CD4-positive, alpha-beta T cell treated with Interleukin-6 at 100 ng/mL for 8 hours (primary cell): ENCODE measurements around the gene RAB25.
"Not testable (repeated sequence)": the region's sequence is repeated elsewhere in the genome, so short reads cannot be mapped to it uniquely, and the experiment has no call there.

ENCODE experiments used
- DNase-seq: peaks from one replicate; pipeline ENCODE4 v3.0.0-alpha.2; 2020; ENCODE audit warnings: mixed read lengths, low spot score

RAB25 gene

GRCh38 chr1:156102633-156103511, 41.9 kb downstream of the RAB25 start:
- no peak for DNase-seq

- peak; percentile 19 for DNase-seq
Observed at GRCh38 chr1:156103521-156103947, 42.6 kb downstream of the RAB25 start.

GRCh38 chr1:156104065-156104810, 43.3 kb downstream of the RAB25 start:
- DNase-seq = peak; percentile 46

- no peak for DNase-seq
Observed at GRCh38 chr1:156104861-156105832, 44.2 kb downstream of the RAB25 start.

GRCh38 chr1:156106624-156107488, 45.9 kb downstream of the RAB25 start:
- DNase-seq = no peak

GRCh38 chr1:156108057-156108456, 47.1 kb downstream of the RAB25 start:
- DNase-seq = no peak

GRCh38 chr1:156108664-156109241, 47.8 kb downstream of the RAB25 start:
- no peak for DNase-seq

GRCh38 chr1:156110252-156110651, 49.3 kb downstream of the RAB25 start:
- DNase-seq = no peak

GRCh38 chr1:156111355-156111962, 50.5 kb downstream of the RAB25 start:
- no peak for DNase-seq

- no peak for DNase-seq
Observed at GRCh38 chr1:156112276-156113137, 51.5 kb downstream of the RAB25 start.

GRCh38 chr1:156113282-156113950, 52.5 kb downstream of the RAB25 start:
- DNase-seq = no peak

GRCh38 chr1:156114101-156114918, 53.4 kb downstream of the RAB25 start, which contains the start of gene LMNA:
TSS of gene LMNA (plus strand) at chr1:156114711. CDS start at chr1:156114919, 208 bp downstream.
- DNase-seq = peak; percentile 84

GRCh38 chr1:156114919-156115513, 54.1 kb downstream of the RAB25 start:
- no peak for DNase-seq

GRCh38 chr1:156115514-156116374, 54.8 kb downstream of the RAB25 start:
- no peak for DNase-seq

GRCh38 chr1:156116731-156117130, 55.8 kb downstream of the RAB25 start:
- not testable (repeated sequence) for DNase-seq
